OCI-M2 (cell line): ENCODE results near the gene MCF2L.
"Not testable (repeated sequence)": the region's sequence is repeated elsewhere in the genome, so short reads cannot be mapped to it uniquely, and the experiment has no call there.

Experiments
- DNase-seq: peaks from one replicate; lab custom pipeline; 2025; ENCODE audit not compliant: unreplicated experiment; lab: John Stamatoyannopoulos, UW

The MCF2L gene

DNA sequence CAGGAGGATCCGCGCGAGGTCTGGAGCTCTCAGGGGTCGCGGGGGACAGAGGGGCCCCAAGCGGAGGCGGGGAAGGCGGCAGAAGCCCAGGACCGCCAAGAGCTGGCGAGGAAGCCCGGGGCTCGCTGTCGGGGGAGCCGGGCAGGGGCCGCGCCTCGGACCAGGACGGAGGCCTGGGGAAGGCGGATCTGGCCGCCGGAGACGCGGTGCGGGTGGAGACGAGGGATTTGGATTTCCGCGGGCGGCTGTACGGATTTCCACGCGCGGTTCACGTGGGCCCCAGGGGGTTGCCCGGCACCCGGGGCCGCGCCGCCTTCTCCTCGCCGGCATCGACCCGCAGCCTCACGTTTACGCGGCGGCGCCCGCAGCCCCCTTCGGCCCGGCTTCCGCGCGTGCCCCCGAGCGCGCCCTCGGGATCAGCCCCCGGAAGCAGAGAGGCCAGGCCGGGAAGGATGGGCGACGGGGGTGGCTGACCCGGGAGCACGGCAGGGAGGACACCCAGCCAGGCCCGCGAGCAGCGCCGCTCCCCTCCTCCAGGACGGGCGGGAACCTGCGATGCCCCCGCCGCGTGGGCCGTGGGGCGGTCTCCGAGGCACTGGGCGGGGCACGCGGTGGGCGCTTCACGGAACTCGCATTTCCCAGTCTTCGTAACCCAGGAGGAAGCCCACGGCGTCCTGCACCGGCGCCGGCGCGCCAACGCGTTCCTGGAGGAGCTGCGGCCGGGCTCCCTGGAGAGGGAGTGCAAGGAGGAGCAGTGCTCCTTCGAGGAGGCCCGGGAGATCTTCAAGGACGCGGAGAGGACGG lies 141.2 kb downstream of the MCF2L start:
- DNase-seq = no peak

GRCh38 chr13:113110852-113111315 lies 141.9 kb downstream of the MCF2L start:
- no peak for DNase-seq

DNA sequence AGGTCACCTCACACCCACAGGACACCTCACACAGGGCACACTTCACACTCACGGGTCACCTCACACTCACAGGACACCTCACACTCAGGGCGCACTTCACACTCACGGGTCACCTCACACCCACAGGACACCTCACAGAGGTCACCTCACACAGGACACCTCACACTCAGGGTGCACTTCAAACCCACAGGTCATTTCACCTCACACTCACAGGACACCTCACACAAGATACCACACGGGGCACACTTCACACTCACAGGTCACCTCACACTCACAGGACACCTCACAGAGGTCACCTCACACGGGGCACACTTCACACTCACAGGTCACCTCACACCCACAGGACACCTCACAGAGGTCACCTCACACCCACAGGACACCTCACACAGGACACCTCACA lies 142.8 kb downstream of the MCF2L start:
- DNase-seq = not testable (repeated sequence)

DNA sequence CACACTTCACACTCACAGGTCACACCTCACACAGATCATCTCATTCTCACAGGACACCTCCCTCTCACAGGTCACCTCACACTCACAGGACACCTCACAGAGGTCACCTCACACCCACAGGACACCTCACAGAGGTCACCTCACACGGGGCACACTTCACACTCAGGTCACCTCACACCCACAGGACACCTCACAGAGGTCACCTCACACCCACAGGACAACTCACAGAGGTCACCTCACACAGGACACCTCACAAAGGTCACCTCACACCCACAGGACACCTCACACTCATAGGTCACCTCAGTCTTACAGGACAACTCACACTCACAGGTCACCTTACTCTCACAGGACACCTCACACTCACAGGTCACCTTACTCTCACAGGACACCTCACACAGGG lies 143.5 kb downstream of the MCF2L start:
- not testable (repeated sequence) for DNase-seq

- DNase-seq = no peak
Observed at GRCh38 chr13:113112893-113113845, 144.2 kb downstream of the MCF2L start.

DNA sequence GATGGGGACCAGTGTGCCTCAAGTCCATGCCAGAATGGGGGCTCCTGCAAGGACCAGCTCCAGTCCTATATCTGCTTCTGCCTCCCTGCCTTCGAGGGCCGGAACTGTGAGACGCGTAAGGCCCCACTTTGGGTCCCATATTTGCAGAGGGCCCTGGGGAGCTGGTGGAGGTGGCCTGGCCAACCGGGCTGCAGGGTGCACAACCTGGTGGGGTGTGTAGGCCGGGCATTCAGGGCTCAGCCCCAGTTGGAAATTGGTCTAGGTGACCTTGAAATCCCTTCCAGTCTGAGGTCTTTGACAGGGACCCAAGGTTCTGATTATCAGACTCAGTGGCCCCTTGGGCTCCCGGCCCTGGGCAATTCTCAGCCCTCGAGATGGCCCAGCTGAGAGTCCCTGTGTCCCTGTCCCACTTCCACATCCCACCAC lies 144.8 kb downstream of the MCF2L start:
- no peak for DNase-seq

GRCh38 chr13:113114511-113115362 lies 145.7 kb downstream of the MCF2L start:
- DNase-seq = no peak

- DNase-seq = no peak
Observed at GRCh38 chr13:113115363-113116205, 146.6 kb downstream of the MCF2L start.

DNA sequence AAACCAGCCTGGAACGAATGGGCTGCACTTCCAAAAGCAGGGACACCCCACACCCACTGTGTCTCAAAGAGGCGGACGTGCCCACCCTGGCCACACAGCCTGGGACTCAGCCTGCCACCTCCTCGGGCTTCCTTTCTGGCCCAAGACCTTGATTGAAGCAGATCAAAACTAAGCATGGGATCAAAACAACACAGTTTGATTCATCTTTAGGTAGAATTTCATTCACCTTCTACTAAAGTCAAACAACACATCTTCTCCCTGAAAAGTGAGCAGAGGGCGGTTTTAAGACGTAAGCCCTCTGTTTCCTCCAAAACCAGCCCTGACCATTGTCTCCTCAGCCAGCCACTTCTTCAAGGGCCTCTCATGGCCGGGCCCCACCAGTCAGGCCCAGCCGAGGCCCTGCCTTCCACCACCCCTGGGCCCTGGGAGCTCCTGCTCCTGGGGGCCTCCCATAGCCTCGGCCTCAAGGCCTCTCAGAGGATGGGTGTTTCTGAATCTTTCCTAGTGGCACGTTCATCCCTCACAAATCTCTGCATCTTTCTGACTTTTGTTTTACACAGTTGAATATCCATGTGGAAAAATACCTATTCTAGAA lies 147.3 kb downstream of the MCF2L start:
- DNase-seq = no peak

GRCh38 chr13:113116871-113117271 lies 147.9 kb downstream of the MCF2L start:
- no peak for DNase-seq

GRCh38 chr13:113117335-113117872 lies 148.4 kb downstream of the MCF2L start:
- DNase-seq = no peak

DNA sequence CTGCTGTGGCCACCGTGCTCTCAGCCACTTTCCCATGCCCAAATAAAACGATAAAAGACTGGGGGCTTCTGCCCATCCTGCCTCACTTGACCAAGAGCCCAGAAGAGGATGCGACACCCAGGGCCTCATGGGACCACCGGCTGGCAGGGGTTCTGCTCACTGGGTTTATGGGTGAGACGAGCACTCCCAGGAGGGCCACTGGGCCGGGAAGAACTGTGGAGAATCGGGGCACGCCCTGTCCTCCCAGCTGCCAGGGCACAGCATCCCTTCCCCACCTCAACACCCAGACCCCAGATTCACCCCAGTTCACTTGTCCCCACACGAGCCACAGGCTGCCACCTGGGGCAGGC lies 148.9 kb downstream of the MCF2L start:
- DNase-seq = no peak

GRCh38 chr13:113118261-113119021 lies 149.4 kb downstream of the MCF2L start:
- DNase-seq = no peak

- no peak for DNase-seq
Observed at GRCh38 chr13:113119166-113119821, 150.3 kb downstream of the MCF2L start.

DNA sequence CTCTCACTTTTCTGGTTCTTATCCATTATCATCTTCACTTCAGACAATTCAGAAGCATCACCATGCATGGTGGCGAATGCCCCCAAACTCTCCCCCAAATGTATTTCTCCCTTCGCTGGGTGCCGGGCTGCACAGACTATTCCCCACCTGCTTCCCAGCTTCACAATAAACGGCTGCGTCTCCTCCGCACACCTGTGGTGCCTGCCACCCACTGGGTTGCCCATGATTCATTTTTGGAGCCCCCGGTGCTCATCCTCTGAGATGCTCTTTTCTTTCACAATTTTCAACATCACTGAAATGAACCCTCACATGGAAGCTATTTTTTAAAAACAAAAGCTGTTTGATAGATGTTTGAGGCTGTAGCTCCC lies 150.8 kb downstream of the MCF2L start:
- no peak for DNase-seq

- no peak for DNase-seq
Observed at GRCh38 chr13:113120300-113121182, 151.5 kb downstream of the MCF2L start.
